Brain microvascular endothelial cell (primary cell): ENCODE results near the gene STK39.

Experiments used
- DNase-seq: peaks from one replicate; pipeline ENCODE4 v3.0.0-alpha.2; 2020
- H3K27ac ChIP-seq: fragments of 250-450 bp; sonication (Bioruptor Pico); 2 replicates; pipeline ENCODE4 v1.5.1; 2020; ENCODE audit warnings: mild to moderate bottlenecking, moderate library complexity
- H3K27me3 ChIP-seq: fragments of 250-450 bp; sonication (Bioruptor Pico); replicated peaks from 2 replicates; pipeline ENCODE4 v1.5.1; 2020; ENCODE audit warnings: mild to moderate bottlenecking
- H3K36me3 ChIP-seq: fragments of 250-450 bp; sonication (Bioruptor Pico); replicated peaks from 2 replicates; pipeline ENCODE4 v1.5.1; 2020; ENCODE audit warnings: mild to moderate bottlenecking
- H3K4me3 ChIP-seq: 2 replicates; pipeline ENCODE4 v1.5.1; 2011; ENCODE audit warnings: low read depth, mild to moderate bottlenecking, control low read depth, low read length, moderate library complexity
- CTCF ChIP-seq: IDR thresholded peaks from 2 replicates; pipeline ENCODE4 v1.5.1; 2011; ENCODE audit warnings: low read depth, mild to moderate bottlenecking, moderate library complexity, low read length, control low read depth, inconsistent platforms; ENCODE audit errors: missing control alignments
- in situ Hi-C: cut with HindIII; loops from 2 replicates; pipeline ENCODE4 v1.10.0; 2017; ENCODE audit warnings: low sequenced_read_pairs, low pct_ligation_motif_present

STK39 gene

DNA sequence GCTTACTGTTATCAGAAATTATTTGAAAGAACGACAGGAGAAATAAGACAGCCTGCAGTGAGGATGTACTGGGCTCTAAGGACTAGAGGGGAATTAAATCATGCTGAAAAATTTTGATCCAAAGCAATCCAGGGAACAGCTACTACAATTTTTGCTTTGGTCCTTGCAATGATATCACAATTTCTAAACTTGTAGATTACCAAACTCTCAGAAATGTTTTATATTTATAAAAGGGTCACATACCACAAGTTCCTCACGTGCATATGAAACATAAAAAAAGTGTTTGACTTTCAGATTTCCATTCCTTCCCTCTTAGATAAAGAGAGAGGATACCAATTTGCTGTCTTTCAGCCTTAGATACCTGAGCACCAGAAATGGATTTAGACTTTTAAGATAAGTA, 261.2 kb downstream of the STK39 start:
- no peak for DNase-seq
- in situ Hi-C loops, result no loop called here

DNA sequence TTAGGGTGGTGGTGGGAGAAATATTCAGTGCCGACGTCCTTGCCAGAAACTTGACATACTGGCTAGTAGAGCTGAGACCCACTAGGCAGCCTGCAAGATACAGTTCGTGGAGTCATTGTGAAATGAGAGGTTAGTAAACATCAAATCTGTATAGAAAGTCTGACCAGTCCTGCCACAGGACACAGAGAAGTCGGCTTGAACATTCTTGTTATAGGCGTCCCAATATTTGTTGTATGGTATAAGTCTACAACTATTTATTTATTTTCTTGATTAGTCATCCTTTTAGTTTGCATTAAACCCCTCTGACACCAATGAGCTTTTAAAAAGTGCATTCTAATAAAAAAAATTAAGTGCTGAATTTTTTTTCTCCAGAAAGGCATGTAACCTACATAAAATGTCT, 265.4 kb downstream of the STK39 start:
- DNase-seq, result no peak
- H3K36me3 ChIP-seq, result peaks cover 2% of the 10 kb centered on the region
- no peak overlapping the region for H3K4me3 ChIP-seq
- H3K27ac ChIP-seq, result no peak overlapping the region
- no peaks in the 10 kb centered on the region for H3K27me3 ChIP-seq
- no peak for TF ChIP-seq CTCF
- in situ Hi-C loops, result no loop called here

More for the DNA sequence above, 261.2 kb downstream of the STK39 start:
- Histone ChIP-seq H3K27ac (no peak overlapping the region), H3K27me3 (no peaks in the 10 kb centered on the region), H3K36me3 (peaks cover 2% of the 10 kb centered on the region), H3K4me3 (no peak overlapping the region)
- TF ChIP-seq CTCF, result no peak

DNA sequence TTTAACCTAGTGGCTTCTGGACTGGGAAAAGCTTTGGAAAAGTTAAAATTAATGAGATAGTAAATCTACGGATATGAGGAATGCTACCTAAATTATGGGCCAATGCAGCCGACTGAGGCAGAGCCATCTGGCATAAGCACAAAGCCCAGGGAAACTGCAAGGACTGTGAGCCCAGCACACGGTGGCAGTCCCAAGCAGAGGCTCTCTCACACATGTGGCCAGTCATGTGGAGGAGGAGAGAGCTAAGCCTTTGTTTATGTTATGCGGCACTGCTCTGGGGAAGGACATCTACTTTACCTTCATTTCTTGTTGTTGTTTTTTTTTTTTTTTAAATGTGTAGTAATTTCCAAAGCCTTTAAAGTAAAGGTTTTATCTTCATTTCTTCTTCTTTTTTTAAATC, 267.0 kb downstream of the STK39 start:
- no peak for DNase-seq
- Histone ChIP-seq H3K4me3 (no peak overlapping the region), H3K27ac (no peak overlapping the region), H3K36me3 (peaks cover 2% of the 10 kb centered on the region), H3K27me3 (no peaks in the 10 kb centered on the region)
- in situ Hi-C loops, result no loop called here
- no peak for TF ChIP-seq CTCF

DNA sequence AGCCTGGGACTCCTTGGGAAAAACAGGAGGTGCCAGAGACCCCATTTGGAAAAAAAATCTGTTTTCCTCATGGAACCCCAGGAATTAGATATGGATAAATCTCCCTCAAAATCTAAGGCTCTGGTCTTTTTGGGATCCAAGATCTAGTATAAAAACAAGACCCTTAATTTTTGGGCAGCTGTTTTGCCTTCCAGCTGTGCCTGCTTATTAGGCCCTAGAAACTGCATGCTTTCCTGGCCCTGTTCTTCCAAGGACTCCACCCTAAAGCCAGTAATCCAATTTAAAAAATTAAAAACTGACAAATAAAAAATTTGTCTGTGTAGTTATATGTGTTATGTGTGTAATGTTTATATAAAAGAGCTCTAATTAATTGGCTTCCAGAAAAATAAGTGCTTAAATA, 274.6 kb downstream of the STK39 start:
- in situ Hi-C loops, result no loop called here
- no peak for DNase-seq
- no peaks in the 10 kb centered on the region for H3K36me3 ChIP-seq
- no peaks in the 10 kb centered on the region for H3K27me3 ChIP-seq
- H3K4me3 ChIP-seq, result no peak overlapping the region
- no peak for TF ChIP-seq CTCF
- H3K27ac ChIP-seq, result no peak overlapping the region

- H3K36me3 ChIP-seq, result no peaks in the 10 kb centered on the region
Observed at GRCh38 chr2:167972020-167972419, 275.4 kb downstream of the STK39 start.

More at GRCh38 chr2:167972020-167972419, 275.4 kb downstream of the STK39 start:
- Histone ChIP-seq H3K27me3 (no peaks in the 10 kb centered on the region), H3K27ac (no peak overlapping the region), H3K4me3 (no peak overlapping the region)
- TF ChIP-seq CTCF, result no peak
- no peak for DNase-seq
- in situ Hi-C loops, result no loop called here
